CD4-positive, alpha-beta T cell treated with Interleukin-15 for 1 hour (primary cell): ENCODE measurements around the gene TFDP2.
"Not testable (repeated sequence)": the region's sequence is repeated elsewhere in the genome, so short reads cannot be mapped to it uniquely, and the experiment has no call there.

ENCODE experiments used
- DNase-seq: peaks from one replicate; pipeline ENCODE4 v3.0.0-alpha.2; 2020

The TFDP2 gene

DNA sequence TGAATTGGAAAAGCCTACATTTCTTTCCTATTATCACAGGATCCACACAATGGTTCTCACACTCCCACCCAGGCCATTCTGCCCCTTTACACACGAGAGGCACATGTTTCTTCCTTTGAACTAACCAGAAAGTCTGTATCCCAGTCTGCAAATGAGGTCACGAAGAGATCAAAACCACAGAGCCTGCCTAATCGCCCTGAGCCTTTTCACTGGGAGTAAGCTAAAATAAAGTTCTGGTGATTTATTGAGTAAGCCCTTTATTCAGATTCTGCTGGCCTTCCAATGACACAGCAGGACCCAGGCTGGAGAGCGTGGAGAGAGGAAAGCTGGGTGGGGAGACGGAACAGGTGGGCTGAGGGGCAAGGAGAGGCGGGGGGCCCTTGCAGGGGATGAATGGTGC, 194.2 kb downstream of the TFDP2 start:
- DNase-seq: no peak

DNA sequence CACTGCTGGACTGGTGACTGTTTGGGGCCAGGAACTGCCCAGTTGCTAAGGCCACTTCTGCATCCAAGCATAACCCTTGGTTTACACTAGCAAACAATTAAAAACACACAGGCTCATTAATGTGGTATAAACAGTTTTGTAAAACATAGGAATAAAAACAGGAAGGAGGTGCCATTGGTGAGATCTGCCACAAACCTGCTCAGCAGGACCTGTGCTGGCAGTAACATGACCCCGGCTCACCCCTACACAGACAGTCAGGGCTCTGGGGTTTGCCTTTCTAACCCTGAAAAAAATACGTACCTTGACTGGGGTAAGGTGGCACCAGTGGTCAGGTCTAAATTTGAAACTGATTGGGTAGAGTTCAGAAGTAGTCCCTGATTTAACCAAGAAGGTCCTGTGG, 196.7 kb downstream of the TFDP2 start:
- no peak for DNase-seq

DNA sequence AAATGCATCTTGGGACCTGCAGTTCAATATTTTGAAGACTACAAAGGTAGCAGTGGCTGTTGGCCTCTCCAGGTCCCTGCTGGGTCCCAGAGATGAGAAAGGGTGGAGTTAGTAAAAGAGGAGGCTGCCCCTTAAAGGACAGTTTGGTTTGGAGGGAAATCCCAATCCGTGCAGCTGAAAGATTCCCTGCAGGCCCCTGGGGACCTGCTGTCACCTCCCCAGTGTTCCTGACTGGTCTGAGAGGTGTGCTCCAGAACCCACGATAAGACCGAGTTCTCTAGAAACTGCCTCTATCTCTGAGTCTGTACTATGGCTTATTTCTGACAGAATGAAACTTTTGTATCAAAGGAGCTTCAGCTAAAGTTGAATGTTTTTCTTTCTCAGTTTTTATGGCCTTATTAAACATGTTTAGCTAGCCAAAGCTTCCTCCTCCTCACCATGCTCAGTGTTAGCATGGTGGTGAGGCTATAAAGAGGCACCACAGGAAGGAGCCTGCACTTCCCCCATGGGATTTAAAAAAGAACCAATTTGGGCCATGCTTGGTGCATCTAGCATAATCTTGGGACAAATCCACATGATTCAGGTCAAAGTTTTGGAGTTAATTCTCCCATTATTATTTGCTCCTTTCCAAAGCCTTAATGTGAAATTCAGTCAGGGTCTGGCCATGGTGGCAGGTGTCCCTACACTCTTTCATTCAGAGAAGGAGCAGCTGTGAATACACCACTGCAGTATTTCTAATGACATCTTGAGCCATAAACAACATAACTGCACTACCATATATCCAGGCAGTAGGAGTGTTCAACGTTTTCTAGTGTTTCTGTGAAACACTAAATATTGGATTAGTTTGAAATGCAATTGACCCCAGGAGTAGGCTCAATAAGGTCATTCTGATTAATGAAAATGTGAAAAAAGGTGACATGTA, 198.5 kb downstream of the TFDP2 start:
- no peak for DNase-seq

DNA sequence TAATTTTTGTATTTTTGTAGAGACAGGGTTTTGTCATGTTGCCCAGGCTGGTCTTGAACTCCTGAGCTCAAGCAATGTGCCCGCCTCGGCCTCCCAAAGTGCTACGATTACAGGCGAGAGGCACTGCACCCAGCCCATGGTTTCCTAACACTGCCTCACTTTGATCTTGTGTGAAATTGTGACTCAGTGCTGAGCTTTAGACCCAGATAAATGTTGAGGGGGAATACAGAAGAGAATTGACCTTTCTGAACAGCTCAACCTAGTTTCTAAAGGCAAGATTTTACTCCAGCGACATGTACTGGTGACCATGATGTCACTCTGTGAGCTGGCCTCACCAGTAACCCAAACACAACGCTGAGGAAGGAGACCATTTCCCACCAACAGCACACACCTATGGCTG, 199.4 kb downstream of the TFDP2 start:
- DNase-seq: no peak

DNA sequence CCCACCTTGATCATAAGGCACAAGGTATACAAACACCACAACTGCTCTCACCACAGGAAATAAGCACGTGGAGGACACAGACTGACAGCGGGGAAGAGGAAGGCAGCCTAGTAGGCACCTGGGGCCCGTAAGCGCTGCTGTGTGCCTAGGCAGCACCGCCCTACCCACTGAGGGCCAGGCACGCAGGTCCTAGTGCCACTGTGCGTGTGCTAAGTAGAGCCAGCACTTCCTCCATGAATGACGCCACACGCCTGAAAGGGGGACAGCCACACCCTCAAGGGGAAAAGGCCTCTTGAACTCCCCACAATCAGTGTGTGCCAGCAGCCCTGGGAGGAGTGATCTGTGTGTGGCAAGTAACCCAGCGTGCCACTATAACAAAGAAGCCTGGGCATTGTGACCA, 199.9 kb downstream of the TFDP2 start:
- DNase-seq: no peak

DNA sequence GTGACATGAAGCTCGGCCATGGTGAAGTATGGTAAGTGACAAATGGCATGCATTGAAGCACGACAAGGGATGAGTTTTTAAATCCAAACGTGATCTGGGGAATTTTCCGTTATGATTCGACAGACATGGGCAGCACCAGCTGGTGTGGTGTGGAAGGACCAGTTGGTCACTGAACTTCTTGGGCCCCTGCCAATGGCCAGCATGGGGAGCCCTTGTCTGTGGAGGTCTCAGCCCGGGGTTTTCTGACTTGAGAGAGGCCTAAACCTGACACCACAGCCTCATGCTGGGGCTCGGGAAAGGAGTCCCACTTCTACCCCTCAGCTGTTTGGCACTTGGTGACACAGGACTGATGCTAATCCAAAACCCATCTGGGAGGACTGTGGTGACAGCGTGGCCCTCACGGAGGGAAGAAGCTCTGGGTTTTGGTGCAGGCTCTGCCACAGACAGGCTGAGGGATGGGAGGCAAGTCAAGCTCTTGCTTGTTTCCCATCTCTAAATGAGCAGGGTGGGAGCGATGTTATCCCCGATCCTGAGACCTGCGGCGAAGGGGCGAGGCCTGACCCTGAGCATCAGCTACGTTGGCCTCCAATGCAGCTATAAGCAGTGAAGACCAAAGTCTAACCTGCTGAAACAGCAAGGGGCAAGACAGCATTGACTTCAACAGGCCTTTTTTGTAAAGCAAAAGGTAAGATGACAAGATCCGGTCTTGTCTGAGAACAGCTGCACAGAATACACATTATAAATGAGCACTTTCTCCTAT, 203.4 kb downstream of the TFDP2 start:
- no peak for DNase-seq

DNA sequence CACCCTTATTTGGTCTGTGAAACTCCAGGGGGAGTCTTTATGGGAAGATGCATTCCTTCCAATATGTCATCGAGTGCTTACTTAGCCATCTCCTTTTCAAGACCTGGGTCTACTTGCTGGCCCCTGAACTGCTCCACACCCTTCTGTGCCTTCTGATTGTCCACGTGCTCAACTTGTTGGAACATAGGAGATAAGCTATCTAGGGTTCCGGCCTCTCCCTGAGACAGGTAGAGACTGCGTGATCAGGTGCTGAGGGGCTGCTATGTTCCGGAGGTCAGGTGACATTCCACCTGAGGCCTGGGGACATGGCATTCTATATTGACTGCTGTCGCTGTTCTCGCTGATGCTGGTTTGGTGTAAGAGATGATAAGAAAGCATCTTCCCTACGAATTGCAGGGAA, 207.3 kb downstream of the TFDP2 start:
- no peak for DNase-seq

DNA sequence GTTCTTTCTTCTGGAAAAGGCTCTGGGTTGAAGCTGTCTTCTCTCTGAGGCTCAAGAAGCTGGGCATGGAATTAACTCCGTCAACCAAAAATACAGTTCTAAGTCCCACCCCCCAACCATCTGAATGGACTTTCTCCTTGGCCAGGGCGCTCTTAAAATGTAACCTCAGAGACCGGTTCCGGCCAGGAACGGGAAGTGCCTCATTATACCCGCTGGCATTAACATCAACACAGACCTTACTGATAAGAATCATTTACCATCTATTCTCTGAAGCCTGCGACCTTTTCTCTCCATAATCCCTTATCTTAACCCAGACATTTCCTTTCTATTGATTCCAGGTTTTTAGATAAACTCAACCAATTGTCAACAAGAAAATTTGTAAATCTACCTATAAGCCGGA, 208.3 kb downstream of the TFDP2 start:
- DNase-seq: no peak

DNA sequence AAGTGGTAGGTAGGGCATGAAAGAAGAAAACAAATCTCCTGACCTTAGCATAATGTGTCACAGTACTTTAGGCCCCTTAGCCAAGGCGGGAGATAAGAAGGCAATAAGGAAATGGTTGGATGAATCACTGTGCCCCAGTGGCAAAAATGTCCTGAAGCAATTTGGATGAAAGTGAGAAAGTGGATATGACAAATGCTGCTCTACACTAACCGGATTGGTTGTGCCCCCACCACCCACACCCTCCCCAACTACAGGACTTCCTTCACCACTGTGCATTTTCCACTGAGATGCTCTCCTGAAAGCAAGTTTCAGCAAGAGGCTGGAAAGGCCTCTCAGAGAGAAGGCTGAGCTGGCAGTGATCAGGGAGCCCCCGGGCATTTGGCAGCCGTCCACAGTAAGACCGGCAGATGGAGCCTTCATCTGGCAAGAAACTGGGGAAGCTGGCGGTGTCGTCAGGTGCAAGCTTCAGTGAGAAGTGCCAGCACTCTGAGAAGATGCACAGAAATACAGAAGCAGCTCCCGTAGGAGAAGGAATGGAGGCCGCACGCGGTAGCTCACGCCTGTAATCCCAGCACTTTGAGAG, 209.1 kb downstream of the TFDP2 start:
- DNase-seq: no peak

DNA sequence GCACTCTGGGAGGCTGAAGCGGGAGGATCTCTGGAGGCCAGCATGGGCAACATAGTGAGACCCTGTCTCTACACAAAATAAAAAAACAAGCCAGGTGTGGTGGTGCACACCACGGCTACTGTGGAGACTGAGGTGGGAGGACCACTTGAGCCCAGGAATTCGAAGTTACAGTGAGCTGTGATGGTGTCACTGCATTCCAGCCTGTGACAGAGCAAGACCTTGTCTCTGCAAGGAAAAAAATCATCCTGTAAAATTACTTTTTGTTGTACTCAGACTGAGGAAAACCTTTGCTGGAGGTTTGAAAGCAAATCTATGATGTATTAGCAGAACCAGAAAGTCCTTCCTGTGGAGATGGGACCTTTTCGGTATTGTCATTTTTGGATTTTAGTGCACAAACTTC, 209.6 kb downstream of the TFDP2 start:
- no peak for DNase-seq

DNA sequence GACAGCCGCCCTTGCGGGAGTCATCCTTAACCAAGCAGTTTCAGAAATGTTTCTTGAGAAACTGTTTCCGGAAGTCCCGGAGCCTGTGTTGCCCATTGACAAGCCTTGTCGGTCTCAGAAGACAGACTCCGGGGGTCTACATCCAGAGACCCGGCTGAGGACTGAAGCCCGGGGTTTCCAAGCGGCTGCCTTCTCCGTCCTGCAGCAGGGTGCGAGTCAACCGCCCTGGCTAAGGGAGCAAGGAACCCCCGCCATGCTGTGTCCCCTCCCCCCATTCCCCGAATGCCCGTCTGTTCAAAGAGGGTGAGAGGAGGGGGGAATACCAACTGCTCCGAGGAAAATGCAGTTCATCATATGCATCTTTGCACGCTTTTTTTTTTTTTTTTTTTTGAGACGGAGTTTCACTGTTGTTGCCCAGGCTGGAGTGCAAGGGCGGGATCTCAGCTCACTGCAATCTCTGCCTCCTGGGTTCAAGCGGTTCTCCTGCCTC, 211.3 kb downstream of the TFDP2 start:
- DNase-seq: no peak

DNA sequence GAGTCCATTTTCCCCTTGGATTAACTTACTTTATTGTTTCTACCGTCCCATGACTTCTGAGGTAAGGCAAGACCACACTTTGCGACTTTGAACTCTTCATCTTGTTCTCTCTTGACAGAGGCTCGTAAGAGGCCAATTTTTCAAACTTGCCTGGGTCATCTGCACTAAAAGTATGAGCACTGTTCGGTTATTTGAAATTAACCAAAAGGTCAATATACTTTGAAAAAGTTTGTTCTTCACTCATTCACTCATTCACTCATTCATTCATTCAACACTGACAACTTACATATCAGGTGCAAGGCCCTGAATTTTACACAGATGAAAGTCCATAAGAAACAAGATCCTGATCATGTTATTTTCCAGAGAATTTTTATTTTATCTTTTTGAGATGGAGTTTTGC, 215.0 kb downstream of the TFDP2 start:
- DNase-seq: no peak

DNA sequence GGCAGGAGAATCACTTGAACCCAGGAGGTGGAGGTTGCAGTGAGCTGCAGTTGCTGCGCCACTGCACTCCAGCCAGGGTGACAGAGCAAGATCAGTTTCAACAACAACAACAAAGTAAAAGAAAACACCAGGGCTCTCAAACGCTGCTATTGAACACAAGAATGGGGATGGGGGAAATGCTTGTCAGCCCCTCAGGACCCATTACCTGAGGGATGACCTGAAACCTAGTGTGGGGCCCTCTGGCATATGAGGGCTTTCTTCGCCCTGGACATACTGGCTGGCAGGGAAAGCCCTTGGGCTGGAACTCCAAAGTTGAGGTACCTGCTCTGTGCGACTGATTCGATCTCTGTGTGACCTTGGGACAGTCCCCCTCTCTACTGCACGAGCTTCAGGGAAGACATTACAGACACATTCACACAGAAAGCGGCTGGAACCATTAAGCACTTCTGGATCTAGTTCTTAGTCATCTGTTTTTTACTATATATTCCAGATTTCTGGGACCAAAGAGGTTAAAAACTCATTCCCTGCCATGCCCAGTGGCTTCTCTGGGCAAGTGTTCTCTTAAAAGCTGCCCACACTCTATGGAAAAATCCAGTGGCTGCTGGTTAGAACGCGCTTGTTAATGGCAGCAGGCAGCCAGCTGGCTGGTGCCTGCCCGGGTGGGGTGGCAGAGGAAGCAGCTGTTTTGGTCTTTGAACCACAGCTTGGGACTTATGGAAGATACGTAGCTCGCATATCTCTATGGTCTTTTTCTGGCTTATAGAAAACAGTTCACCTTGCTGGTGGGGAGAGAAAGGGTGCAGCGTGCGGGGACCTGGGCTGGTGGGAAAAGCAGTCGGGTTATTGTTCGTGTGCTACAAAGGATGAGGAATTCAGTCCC, 215.7 kb downstream of the TFDP2 start:
- DNase-seq: no peak

DNA sequence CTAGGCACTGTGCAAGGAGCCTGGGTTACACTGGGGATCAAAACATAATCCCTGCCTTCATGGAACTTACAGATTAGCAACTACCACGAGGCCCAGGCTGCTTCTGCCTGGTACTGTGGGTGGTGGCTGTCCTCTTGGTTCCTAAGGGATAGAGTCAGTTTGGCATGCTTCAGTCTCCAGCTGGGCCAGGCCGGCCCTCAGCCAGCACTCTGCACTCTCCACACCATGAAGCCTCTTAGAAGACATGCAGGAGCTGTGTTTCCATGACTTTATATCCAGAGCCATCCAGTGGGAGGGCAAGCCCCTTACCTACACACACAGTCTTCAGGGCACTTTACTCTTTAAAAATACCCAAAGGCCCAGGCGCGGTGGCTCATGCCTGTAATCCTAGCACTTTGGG, 218.5 kb downstream of the TFDP2 start:
- no peak for DNase-seq

DNA sequence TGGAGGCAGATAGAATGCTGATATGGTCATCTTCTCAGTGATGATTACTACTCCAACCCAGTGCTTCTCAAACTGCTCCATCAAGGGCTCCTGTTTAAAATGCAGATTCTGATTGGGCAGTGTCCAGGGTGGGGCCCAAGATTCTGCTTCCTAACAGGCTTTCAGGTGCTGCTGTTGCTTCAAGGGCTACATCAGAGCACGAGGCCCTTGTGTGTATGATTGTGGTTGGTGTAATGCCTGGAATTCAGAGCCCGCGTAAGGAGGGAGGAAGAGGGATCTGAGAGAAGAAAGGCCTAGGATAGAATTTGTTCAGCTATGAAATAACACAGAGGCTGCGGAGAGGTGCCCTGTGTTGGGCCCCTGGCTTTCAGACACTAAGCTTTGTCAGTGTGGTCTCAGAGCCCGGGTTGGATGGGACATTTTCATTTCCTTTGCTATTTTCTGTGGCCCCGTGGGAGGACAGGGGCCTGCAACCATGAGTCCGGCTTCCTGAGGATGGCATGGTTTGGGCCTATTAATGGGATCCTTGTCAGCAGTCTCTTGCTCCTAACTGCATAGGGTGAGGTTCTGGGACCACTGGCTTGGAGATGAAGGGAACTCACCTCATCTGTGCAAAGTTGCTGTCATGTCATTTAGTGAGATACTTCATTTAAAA, 219.9 kb downstream of the TFDP2 start:
- no peak for DNase-seq

DNA sequence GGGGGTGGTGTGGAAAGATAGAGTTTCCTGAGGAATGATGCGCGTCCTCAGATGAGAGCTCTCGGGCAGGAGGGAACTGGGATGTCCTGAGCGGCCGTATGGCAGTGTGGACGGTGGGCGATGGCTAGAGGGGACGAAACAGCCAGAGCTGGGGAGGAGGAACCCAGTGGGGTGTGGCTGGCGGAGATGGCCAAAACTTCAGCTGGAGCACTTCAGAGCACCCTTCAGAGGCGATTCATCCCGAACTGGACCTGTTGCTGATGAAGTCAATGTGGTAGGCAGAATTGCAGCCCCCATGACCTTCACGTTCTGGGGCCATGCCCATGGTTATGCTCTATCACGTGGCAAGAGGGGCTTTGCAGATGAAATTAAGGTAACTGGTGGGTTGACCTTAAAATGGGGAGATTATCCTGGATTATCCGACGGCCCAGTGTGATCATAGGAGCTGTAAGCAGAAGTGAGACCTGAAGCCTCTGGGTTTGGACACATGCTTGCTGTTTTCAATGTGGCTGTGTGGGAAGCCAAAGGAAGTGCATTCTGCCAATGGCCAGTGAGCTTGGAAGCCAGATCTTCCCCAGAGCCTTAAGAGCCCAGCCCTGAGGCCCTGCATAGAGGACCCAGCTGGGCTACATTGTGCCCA, 220.6 kb downstream of the TFDP2 start:
- DNase-seq: no peak

DNA sequence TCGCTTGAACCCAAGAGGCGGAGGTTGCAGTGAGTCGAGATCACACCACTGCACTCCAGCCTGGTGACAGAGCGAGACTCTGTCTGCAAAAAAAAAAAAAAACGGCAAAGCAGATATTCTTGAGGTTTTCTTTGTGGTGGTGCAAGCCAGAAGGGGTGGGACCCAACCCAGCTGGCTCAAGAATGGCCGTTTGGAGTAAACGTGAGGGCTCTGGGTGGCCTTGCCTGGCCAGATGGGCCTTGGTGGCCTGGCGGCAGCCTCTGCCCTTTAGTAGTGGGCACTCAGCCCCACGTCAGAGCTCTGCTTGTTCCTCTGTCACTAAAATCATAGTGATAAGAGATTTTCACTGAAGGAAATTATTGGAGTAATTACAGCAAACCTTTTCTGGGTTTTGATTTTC, 222.4 kb downstream of the TFDP2 start:
- no peak for DNase-seq

DNA sequence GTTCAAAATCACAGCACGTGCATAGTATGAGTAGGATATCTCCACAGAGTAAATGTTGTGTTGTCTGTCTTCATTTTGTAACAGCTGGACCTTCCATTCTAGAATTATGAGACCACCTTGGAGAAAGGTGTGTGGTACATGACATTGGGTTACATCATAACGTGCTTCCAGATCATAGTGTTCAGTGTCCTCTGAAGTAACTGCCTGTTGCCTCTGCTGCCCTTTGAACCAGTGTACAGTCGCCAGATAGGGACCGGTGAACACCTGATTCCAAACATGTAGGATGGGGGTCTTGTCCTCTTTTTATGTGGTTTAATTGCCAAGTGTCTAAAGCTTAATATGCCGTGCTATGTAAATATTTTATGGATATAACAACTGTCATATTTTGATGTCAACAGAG, 223.7 kb downstream of the TFDP2 start:
- not testable (repeated sequence) for DNase-seq

DNA sequence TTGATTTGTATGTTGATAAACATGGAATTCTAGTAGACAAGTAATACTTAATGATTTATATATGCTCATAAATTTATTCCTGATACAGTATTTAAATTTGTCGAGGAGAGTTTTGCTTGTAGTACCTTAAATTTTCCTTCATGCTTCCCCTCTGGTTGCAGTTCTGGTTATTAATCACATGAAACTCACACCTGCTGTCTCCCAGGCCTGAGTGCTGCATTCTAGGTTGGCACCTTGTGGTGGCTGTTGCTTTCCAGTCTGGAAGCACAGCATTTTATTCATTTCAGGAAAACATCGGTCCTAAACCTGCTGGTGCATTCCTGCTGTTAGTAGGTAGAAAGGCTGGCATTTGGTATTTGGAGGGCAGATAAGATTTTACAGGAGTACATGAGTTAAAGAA, 228.0 kb downstream of the TFDP2 start:
- no peak for DNase-seq

DNA sequence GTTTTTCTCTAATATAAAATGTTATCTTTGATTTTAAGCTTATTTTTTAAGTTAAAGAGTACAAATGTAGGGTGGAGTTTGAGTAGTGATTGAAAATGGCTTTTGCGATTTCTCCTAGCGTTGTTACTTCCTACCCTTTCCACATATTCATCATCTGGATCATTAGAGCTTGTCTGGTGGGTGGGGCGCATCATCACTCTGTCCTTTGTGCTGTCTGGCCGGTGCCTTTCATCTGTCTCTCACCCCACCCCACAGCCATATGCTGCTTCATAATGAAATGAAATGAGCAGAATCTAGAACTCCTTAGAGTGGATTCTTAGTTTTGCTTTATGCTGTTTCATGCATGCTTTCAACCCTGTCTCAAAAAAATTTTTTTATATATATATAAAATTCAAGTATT, 228.6 kb downstream of the TFDP2 start:
- no peak for DNase-seq

DNA sequence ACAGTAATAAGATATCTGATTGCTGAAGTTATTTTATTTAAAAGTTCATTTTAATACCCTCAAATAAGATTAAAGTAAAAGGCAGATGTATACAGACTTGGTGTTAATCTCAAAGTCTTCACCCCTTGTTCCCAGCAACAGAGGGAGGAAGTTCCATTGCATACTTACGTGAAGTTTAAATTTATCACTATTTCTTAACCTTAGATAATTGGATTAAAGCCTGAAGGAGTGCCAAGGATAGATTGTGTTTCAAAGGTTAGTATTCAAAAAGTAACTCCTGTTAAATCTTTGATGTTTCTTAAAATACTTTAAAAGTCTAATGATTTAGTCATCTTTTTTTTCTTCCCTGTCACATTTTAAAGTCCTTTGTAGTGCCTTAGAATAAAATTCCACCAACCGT, 233.6 kb downstream of the TFDP2 start:
- DNase-seq: no peak

DNA sequence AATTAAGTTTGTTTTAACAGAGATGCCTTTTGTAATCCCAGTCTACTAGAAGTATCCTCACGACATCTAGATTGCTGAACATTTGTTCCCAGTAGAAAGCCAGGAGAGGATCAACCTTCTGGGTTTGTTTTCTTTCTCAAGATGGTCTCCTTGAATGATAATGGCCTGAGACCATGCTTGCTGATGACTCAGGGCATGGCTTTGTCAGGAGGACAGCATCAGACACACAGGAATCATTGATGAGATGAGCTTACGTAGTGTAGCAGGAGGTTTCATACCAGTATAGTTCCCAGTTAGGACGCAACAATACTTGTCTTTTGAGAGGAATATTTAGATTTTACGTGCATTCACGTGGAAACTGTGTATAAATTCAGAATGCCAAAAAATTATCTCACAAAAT, 234.3 kb downstream of the TFDP2 start:
- no peak for DNase-seq
